ENCODE data around the gene SYT2. TPM values are rescaled to one million over a fixed set of nuclear protein-coding genes. Genes with fewer than 3 reads are reported as not detected.

SYT2 gene
- total and polyA plus RNA-seq, 9 of the 15 experiments (the other 6 are each of a cell fraction or from before 2014, with no cell fraction given) = not detected

GRCh38 chr1:202624781-202625108 is 85.5 kb downstream of the SYT2 start (continued):
- TF ChIP-seq ETV1 (tag; conservative IDR thresholded peaks at IDR 0.05; ENCODE audit: low read depth) (no peak), POLR2B (IDR thresholded peaks at IDR 0.05; ENCODE audit: low read depth, partially characterized antibody) (peak; percentile 18), HDGF (IDR thresholded peaks at IDR 0.05) (no peak), ZFP91 (CRISPR knock-in tag; IDR thresholded peaks at IDR 0.05) (peak; percentile 25; the same call in 1 of the 2 replicates), MLX (CRISPR knock-in tag; conservative IDR thresholded peaks at IDR 0.05) (no peak), U2AF1 (optimal IDR thresholded peaks at IDR 0.05; ENCODE audit: low read depth, low read length) (no peak), MYBL2 (IDR thresholded peaks at IDR 0.05; ENCODE audit: low read depth) (no peak), MYBL2 (CRISPR knock-in tag; IDR thresholded peaks at IDR 0.05; ENCODE audit: borderline replicate concordance) (no peak), DLX4 (CRISPR knock-in tag; IDR thresholded peaks at IDR 0.05) (no peak), KLF16 (IDR thresholded peaks at IDR 0.05) (no peak), ZNF384 (IDR thresholded peaks at IDR 0.05; ENCODE audit: low read depth, low read length) (no peak), E2F1 (CRISPR knock-in tag; IDR thresholded peaks at IDR 0.05) (no peak), ZNF518B (CRISPR knock-in tag; IDR thresholded peaks at IDR 0.05) (no peak), ZNF263 (CRISPR knock-in tag; IDR thresholded peaks at IDR 0.05; ENCODE audit: borderline replicate concordance) (no peak), COPS2 (conservative IDR thresholded peaks at IDR 0.05) (no peak), EP300 (IDR thresholded peaks at IDR 0.05; ENCODE audit: low read length) (no peak), HBP1 (CRISPR knock-in tag; IDR thresholded peaks at IDR 0.05) (peak; percentile 84; the same call in 1 of the 2 replicates), ARID1B (IDR thresholded peaks at IDR 0.05) (no peak), ZNF740 (CRISPR knock-in tag; IDR thresholded peaks at IDR 0.05) (no peak), ZNF740 (tag; IDR thresholded peaks at IDR 0.05) (no peak)
